Gastrocnemius medialis (tissue), 4 donors: ENCODE data around the gene FAM83F. TPM values are rescaled to one million over a fixed set of nuclear protein-coding genes. Genes with fewer than 3 reads are reported as not detected.

Experiments used
- ATAC-seq, 2 donors: fragments of 150-250 bp; one replicate each; pipeline ENCODE4 v1.9.1; 2016
- DNase-seq, 2 donors: peaks; one replicate each; pipeline ENCODE4 v3.0.0-alpha.2; 2019
- H3K27ac ChIP-seq, 4 donors: fragments of 200-600 bp; sonication (generic); 1 replicate in 1 of 4; 2 replicates in 3 of 4; pipeline ENCODE4 v1.5.1; 2016 to 2018; ENCODE audit warnings: mild to moderate bottlenecking in 2 of 4, moderate library complexity in 1 of 4
- H3K27me3 ChIP-seq, 3 donors: fragments of 200-600 bp; sonication (generic) in 2 of 3; 1 replicate in 1 of 3; 2 replicates in 2 of 3; pipeline versions ENCODE4 v1.5.1 to v1.6.0; 2016 to 2019; ENCODE audit warnings: mild to moderate bottlenecking in 1 of 3, moderate library complexity in 1 of 3
- H3K36me3 ChIP-seq, 2 donors: fragments of 200-600 bp; sonication (generic) in 1 of 2; one replicate each; pipeline ENCODE4 v1.5.1; 2017 to 2018
- H3K4me1 ChIP-seq, 2 donors: fragments of 200-600 bp; sonication (generic) in 1 of 2; one replicate each; pipeline ENCODE4 v1.5.1; 2016 to 2017; ENCODE audit warnings: mild to moderate bottlenecking in 2 of 2
- H3K4me3 ChIP-seq, 4 donors: fragments of 200-600 bp; sonication (generic) in 3 of 4; 1 replicate in 1 of 4; 2 replicates in 3 of 4; pipeline ENCODE4 v1.5.1; 2016 to 2019; ENCODE audit warnings: mild to moderate bottlenecking in 2 of 4
- H3K9me3 ChIP-seq, 3 donors: fragments of 200-600 bp; sonication (generic) in 2 of 3; 1 replicate in 1 of 3; 2 replicates in 2 of 3; pipeline ENCODE4 v1.5.1; 2016 to 2019
- CTCF ChIP-seq, 5 experiments: fragments of 450-650 bp in 3 of 5; fragments of 200-600 bp in 2 of 5; sonication (generic) in 2 of 5; IDR thresholded peaks in 4 of 5; conservative IDR thresholded peaks in 1 of 5; 1 replicate in 4 of 5; 2 replicates in 1 of 5; pipeline ENCODE4 v1.5.1; 2016 to 2019; ENCODE audit warnings: antibody characterized with exemption in 5 of 5, mild to moderate bottlenecking in 3 of 5, moderate library complexity in 3 of 5
- POLR2A ChIP-seq, 2 donors: fragments of 450-650 bp; IDR thresholded peaks; one replicate each; pipeline ENCODE4 v1.6.1; 2017; ENCODE audit warnings: antibody characterized with exemption in 2 of 2, mild to moderate bottlenecking in 2 of 2, moderate library complexity in 2 of 2
- in situ Hi-C, 4 donors: fragments of 200-750 bp; cut with MboI; loops; one replicate each; pipeline versions ENCODE4 v1.15.0 to v1.8.0; 2017; ENCODE audit warnings: low sequenced_read_pairs in 4 of 4
- intact Hi-C: fragments of 100-400 bp; cut with DNase I; formaldehyde crosslinking; loops from one replicate; pipeline ENCODE4 v1.15.1; 2023; ENCODE audit warnings: low total_unique reads
- total RNA-seq, 4 donors: library from RNA; depleted of rRNA; stranded (reverse); fragments of >200 nt; gene quantifications; one replicate each; pipeline versions ENCODE4 v1.1.0 to v1.2.3, GENCODE V29; 2016

The FAM83F gene
- total RNA-seq, 4 donors from 2014 or later: 0.02 to 0.15 (median 0.07) TPM; not detected in 1

DNA sequence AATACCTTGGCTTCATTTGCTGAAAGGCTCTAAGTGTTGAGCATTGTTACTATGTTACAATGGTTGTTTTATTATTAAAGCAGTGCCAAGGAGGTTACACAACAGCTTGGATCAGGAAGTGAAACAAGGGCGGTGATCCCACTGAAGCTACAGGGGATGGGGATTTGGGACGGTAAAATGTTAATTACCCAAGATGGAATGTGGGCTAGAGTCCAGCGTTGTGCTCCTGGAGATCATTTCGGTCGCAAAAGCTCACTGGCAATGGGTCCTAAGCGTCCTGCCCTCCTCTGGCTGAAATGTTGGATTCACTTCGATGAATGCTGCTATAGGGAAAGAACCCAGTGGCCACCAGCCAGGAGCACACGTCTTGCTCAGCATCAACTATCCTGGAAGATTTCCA, 48.3 kb downstream of the FAM83F start:
- TF ChIP-seq CTCF (IDR thresholded peaks at IDR 0.05 in 4 of 5, conservative IDR thresholded peaks at IDR 0.05 in 1 of 5) (no peak), POLR2A (IDR thresholded peaks at IDR 0.05) (no peak)
- no peak for ATAC-seq
- Histone ChIP-seq H3K27me3 (no peaks in the 10 kb centered on the region), H3K4me1 (peaks cover 41 to 47% of the 10 kb centered on the region in 2 donors), H3K9me3 (no peaks in the 10 kb centered on the region), H3K27ac (peak overlapping the region; percentile 91 to 98 (median 94)), H3K4me3 (peak overlapping the region; percentile 18 to 86 (median 66)), H3K36me3 (no peaks in the 10 kb centered on the region)
- in situ Hi-C loops (loop anchor here in 3 of 4 donors (10.0 to 25.0 kb wide), 3 partner anchors 132 to 506 kb away; partner anchors contain the start of genes ADSL (in 3 of the 3), RPS19BP1 (in 1 of the 3) and TNRC6B (in 1 of the 3)), intact Hi-C loops (loop anchor here (5.0 kb wide), 2 partner anchors 511 to 609 kb away; partner anchors contain the start of gene RPS19BP1)
- DNase-seq: peak; percentile 37 to 46

GRCh38 chr22:40043793-40044101, 49.0 kb downstream of the FAM83F start:
- H3K27ac ChIP-seq: peak overlapping the region; percentile 91 to 98 (median 94)
- no peaks in the 10 kb centered on the region for H3K27me3 ChIP-seq
- ATAC-seq: no peak
- peak overlapping the region; percentile 57 to 86 (median 74) for H3K4me3 ChIP-seq
- TF ChIP-seq POLR2A (IDR thresholded peaks at IDR 0.05) (no peak), CTCF (IDR thresholded peaks at IDR 0.05 in 4 of 5, conservative IDR thresholded peaks at IDR 0.05 in 1 of 5) (no peak)
- DNase-seq: no peak
- H3K36me3 ChIP-seq: no peaks in the 10 kb centered on the region
- peaks cover 41 to 47% of the 10 kb centered on the region in 2 donors for H3K4me1 ChIP-seq
- in situ Hi-C loops (loop anchor here in 3 of 4 donors (10.0 to 25.0 kb wide), 3 partner anchors 131 to 506 kb away; partner anchors contain the start of genes ADSL (in 3 of the 3), RPS19BP1 (in 1 of the 3) and TNRC6B (in 1 of the 3)), intact Hi-C loops (loop anchor here (1.0 to 5.0 kb wide), 7 partner anchors 27 to 891 kb away; partner anchors contain the start of genes ADSL, CBX7 and RPS19BP1)
- H3K9me3 ChIP-seq: no peaks in the 10 kb centered on the region

- H3K27ac ChIP-seq: peak overlapping the region; percentile 91 to 98 (median 94)
- in situ Hi-C loops (loop anchor here in 3 of 4 donors (10.0 to 25.0 kb wide), 3 partner anchors 131 to 507 kb away; partner anchors contain the start of genes ADSL (in 3 of the 3), RPS19BP1 (in 1 of the 3) and TNRC6B (in 1 of the 3)), intact Hi-C loops (loop anchor here (1.0 to 5.0 kb wide), 7 partner anchors 27 to 891 kb away; partner anchors contain the start of genes ADSL, CBX7 and RPS19BP1)
- no peaks in the 10 kb centered on the region for H3K9me3 ChIP-seq
- H3K27me3 ChIP-seq: no peaks in the 10 kb centered on the region
- H3K4me3 ChIP-seq: peak overlapping the region; percentile 72 to 86 (median 76)
- DNase-seq: peak; percentile 99
- peak; percentile 72 to 92 for TF ChIP-seq POLR2A (IDR thresholded peaks at IDR 0.05)
- no peak for TF ChIP-seq CTCF (IDR thresholded peaks at IDR 0.05 in 4 of 5, conservative IDR thresholded peaks at IDR 0.05 in 1 of 5)
- H3K4me1 ChIP-seq: peaks cover 41 to 47% of the 10 kb centered on the region in 2 donors
- peak; percentile 91 to 92 for ATAC-seq
- no peaks in the 10 kb centered on the region for H3K36me3 ChIP-seq
These were observed 49.5 kb downstream of the FAM83F start for GRCh38 chr22:40044102-40044869.

GRCh38 chr22:40044870-40045834, 50.4 kb downstream of the FAM83F start:
- intact Hi-C loops: loop anchor here (1.0 to 5.0 kb wide), 7 partner anchors 26 to 892 kb away; partner anchors contain the start of genes ADSL, CBX7 and RPS19BP1
- Histone ChIP-seq H3K36me3 (no peaks in the 10 kb centered on the region), H3K4me1 (peaks cover 43 to 48% of the 10 kb centered on the region in 2 donors), H3K9me3 (no peaks in the 10 kb centered on the region), H3K27ac (peak overlapping the region; percentile 92 to 98 (median 94)), H3K27me3 (no peaks in the 10 kb centered on the region), H3K4me3 (peak overlapping the region; percentile 76 to 86 (median 82))
- DNase-seq (peak; percentile 35 to 57), ATAC-seq (peak; percentile 22 to 28)
- in situ Hi-C loops: loop anchor here in 3 of 4 donors (10.0 to 25.0 kb wide), 3 partner anchors 130 to 508 kb away; partner anchors contain the start of genes ADSL (in 3 of the 3), RPS19BP1 (in 1 of the 3) and TNRC6B (in 1 of the 3)
- TF ChIP-seq CTCF (IDR thresholded peaks at IDR 0.05 in 4 of 5, conservative IDR thresholded peaks at IDR 0.05 in 1 of 5) (no peak), POLR2A (IDR thresholded peaks at IDR 0.05) (peak; percentile 48 to 63)
